HAP-1 (cell line): ENCODE measurements around the gene BCKDHB.

ENCODE experiments used
- DNase-seq, 2 experiments: peaks; one replicate each; pipeline ENCODE4 v3.0.0-alpha.2; 2016 to 2020; ENCODE audit warnings: low spot score in 2 of 2
- H3K27me3 ChIP-seq: fragments of 250-450 bp; sonication (Bioruptor Pico); 2 replicates; pipeline ENCODE4 v1.5.1; 2020; ENCODE audit warnings: low read depth, mild to moderate bottlenecking, moderate library complexity
- H3K36me3 ChIP-seq: fragments of 250-450 bp; sonication (Bioruptor Pico); replicated peaks from 2 replicates; pipeline ENCODE4 v1.5.1; 2020; ENCODE audit warnings: mild to moderate bottlenecking
- H3K4me1 ChIP-seq: fragments of 250-450 bp; sonication (Bioruptor Pico); 2 replicates; pipeline ENCODE4 v1.5.1; 2020; ENCODE audit warnings: mild to moderate bottlenecking
- H3K4me3 ChIP-seq: fragments of 250-450 bp; sonication (Bioruptor Pico); 2 replicates; pipeline ENCODE4 v1.5.1; 2020; ENCODE audit warnings: mild to moderate bottlenecking, moderate library complexity
- H3K9me3 ChIP-seq: fragments of 250-450 bp; sonication (Bioruptor Pico); 2 replicates; pipeline ENCODE4 v1.5.1; 2020; ENCODE audit warnings: mild to moderate bottlenecking, moderate library complexity
- in situ Hi-C: fragments of 300-500 bp; cut with MboI; formaldehyde crosslinking; loops from 3 replicates; pipeline ENCODE4 v1.14.3; 2020; ENCODE audit warnings: low sequenced_read_pairs, inconsistent platforms, mixed read lengths

BCKDHB gene

GRCh38 chr6:80129485-80129884 lies 23.0 kb downstream of the BCKDHB start:
- DNase-seq, result no peak
- Histone ChIP-seq H3K4me3 (no peak overlapping the region), H3K36me3 (no peaks in the 10 kb centered on the region), H3K4me1 (no peaks in the 10 kb centered on the region), H3K9me3 (no peaks in the 10 kb centered on the region), H3K27me3 (no peaks in the 10 kb centered on the region)
- in situ Hi-C loops, result no loop called here

DNA sequence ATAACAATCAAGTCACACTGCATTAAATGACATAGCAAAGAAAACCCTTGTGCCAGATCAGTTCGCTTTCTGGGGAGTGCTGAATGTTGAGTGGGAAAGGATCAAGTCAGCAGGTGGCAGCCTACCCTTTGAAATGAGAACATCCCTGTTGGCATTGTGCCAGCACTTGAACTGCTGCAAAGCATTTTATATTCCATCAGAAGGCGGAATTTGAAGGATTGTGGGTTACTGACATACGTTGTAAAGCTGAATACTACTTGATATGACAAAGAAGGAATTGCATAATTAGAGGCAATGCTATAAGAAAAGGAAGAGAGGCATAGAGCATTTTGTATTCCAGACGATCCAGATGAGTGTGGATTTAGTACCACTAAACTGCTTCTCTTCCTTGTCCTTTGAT lies 26.5 kb downstream of the BCKDHB start:
- Histone ChIP-seq H3K27me3 (no peaks in the 10 kb centered on the region), H3K9me3 (no peaks in the 10 kb centered on the region), H3K36me3 (no peaks in the 10 kb centered on the region), H3K4me3 (no peak overlapping the region), H3K4me1 (no peaks in the 10 kb centered on the region)
- in situ Hi-C loops, result no loop called here
- DNase-seq, result peak; percentile 44 to 71

DNA sequence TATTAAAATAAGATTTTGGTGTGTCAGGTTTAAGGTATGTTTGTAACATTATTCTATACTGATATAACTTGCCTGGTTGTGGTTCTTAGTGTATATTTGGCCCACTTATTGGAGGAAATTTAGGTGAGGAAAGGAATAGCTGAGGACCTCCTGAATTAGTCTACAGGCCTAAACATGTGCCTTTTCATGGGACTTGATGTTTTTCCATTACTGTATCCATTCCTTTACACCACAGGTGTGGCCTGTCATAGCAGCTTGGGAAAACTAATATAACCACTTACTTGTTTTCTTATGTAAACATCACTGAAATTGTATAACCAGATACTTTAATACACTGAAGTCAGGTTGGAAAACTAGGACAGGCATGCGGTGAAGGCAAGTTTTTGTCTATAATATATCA lies 27.6 kb downstream of the BCKDHB start:
- Histone ChIP-seq H3K4me3 (no peak overlapping the region), H3K27me3 (no peaks in the 10 kb centered on the region), H3K4me1 (no peaks in the 10 kb centered on the region), H3K9me3 (no peaks in the 10 kb centered on the region), H3K36me3 (no peaks in the 10 kb centered on the region)
- no peak for DNase-seq
- in situ Hi-C loops, result no loop called here

GRCh38 chr6:80142586-80142985 lies 36.1 kb downstream of the BCKDHB start:
- Histone ChIP-seq H3K36me3 (no peaks in the 10 kb centered on the region), H3K9me3 (no peaks in the 10 kb centered on the region), H3K4me3 (no peak overlapping the region), H3K4me1 (no peaks in the 10 kb centered on the region), H3K27me3 (no peaks in the 10 kb centered on the region)
- in situ Hi-C loops, result no loop called here
- peak in 1 of 2 experiments; percentile 7 for DNase-seq

- Histone ChIP-seq H3K27me3 (no peaks in the 10 kb centered on the region), H3K36me3 (no peaks in the 10 kb centered on the region), H3K4me1 (no peaks in the 10 kb centered on the region), H3K9me3 (no peaks in the 10 kb centered on the region), H3K4me3 (no peak overlapping the region)
- DNase-seq, result peak in 1 of 2 experiments; percentile 15
- in situ Hi-C loops, result no loop called here
These were observed 37.0 kb downstream of the BCKDHB start for GRCh38 chr6:80143419-80143937.

- no peak for DNase-seq
- Histone ChIP-seq H3K9me3 (no peaks in the 10 kb centered on the region), H3K36me3 (no peaks in the 10 kb centered on the region), H3K4me1 (no peaks in the 10 kb centered on the region), H3K4me3 (no peak overlapping the region), H3K27me3 (no peaks in the 10 kb centered on the region)
- in situ Hi-C loops, result no loop called here
These were observed 38.4 kb downstream of the BCKDHB start for GRCh38 chr6:80144753-80145315.

- Histone ChIP-seq H3K4me3 (no peak overlapping the region), H3K36me3 (no peaks in the 10 kb centered on the region), H3K4me1 (no peaks in the 10 kb centered on the region), H3K9me3 (no peaks in the 10 kb centered on the region), H3K27me3 (no peaks in the 10 kb centered on the region)
- DNase-seq, result no peak
- in situ Hi-C loops, result no loop called here
These were observed 39.0 kb downstream of the BCKDHB start for GRCh38 chr6:80145509-80145908.

GRCh38 chr6:80145921-80146320 lies 39.5 kb downstream of the BCKDHB start:
- no peaks in the 10 kb centered on the region for H3K36me3 ChIP-seq
- no peaks in the 10 kb centered on the region for H3K27me3 ChIP-seq
- H3K4me3 ChIP-seq, result no peak overlapping the region
- no peak for DNase-seq
- in situ Hi-C loops, result no loop called here
- H3K4me1 ChIP-seq, result no peaks in the 10 kb centered on the region
- H3K9me3 ChIP-seq, result no peaks in the 10 kb centered on the region

DNA sequence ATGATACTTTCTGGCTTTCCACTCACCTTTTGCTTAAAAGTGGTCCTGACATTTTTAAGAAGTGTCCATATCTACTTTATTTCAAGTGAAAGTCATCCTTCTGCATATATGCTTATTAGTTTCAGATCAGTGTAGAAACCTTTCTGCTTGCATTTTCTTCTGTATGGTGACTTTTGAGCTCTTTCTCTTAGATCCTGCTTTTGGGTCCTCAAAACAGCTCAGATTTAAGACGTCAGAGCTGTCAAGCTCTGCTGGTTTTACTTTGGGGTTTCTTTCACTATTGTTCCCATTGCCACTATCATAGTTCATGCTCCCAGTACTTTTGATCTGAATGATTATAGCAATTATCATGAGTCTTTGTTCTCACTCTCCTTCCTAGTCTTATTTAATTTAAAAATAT lies 41.7 kb downstream of the BCKDHB start:
- no peak for DNase-seq
- no peaks in the 10 kb centered on the region for H3K27me3 ChIP-seq
- H3K4me3 ChIP-seq, result no peak overlapping the region
- H3K4me1 ChIP-seq, result peaks cover 3% of the 10 kb centered on the region; the same call in 1 of the 2 replicates
- no peaks in the 10 kb centered on the region for H3K36me3 ChIP-seq
- H3K9me3 ChIP-seq, result no peaks in the 10 kb centered on the region; the same call in 1 of the 2 replicates
- in situ Hi-C loops, result no loop called here

- in situ Hi-C loops, result no loop called here
- Histone ChIP-seq H3K4me3 (no peak overlapping the region), H3K36me3 (no peaks in the 10 kb centered on the region), H3K9me3 (no peaks in the 10 kb centered on the region; the same call in 1 of the 2 replicates), H3K27me3 (no peaks in the 10 kb centered on the region), H3K4me1 (peaks cover 3% of the 10 kb centered on the region; the same call in 1 of the 2 replicates)
- peak in 1 of 2 experiments; percentile 9 for DNase-seq
These were observed 45.2 kb downstream of the BCKDHB start for GRCh38 chr6:80151635-80152034.

GRCh38 chr6:80154160-80154559 lies 47.7 kb downstream of the BCKDHB start:
- no peak for DNase-seq
- Histone ChIP-seq H3K9me3 (no peaks in the 10 kb centered on the region; the same call in 1 of the 2 replicates), H3K4me1 (peaks cover 3% of the 10 kb centered on the region; the same call in 1 of the 2 replicates), H3K36me3 (no peaks in the 10 kb centered on the region), H3K4me3 (no peak overlapping the region), H3K27me3 (no peaks in the 10 kb centered on the region)
- in situ Hi-C loops, result no loop called here

DNA sequence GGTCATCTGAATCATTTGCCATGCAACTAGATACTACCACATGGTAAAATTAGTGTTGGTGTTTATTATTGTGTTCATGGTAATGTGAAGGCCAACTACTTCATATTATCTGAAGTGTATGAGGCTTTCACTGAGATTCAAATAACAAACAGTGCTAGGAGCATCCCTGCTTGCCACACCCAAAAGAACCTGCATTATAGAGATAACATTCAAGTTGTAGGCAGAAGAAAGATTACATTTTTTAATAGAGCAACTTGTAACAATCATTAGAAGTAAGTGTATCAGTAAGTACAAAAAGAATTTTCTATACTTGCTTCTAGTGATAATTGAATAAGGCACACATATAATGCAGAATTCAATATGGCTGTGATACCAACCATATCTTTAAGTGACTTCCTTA lies 49.8 kb downstream of the BCKDHB start:
- Histone ChIP-seq H3K4me1 (peaks cover 3% of the 10 kb centered on the region; the same call in 1 of the 2 replicates), H3K36me3 (no peaks in the 10 kb centered on the region), H3K9me3 (no peaks in the 10 kb centered on the region; the same call in 1 of the 2 replicates), H3K27me3 (no peaks in the 10 kb centered on the region), H3K4me3 (no peak overlapping the region)
- in situ Hi-C loops, result no loop called here
- no peak for DNase-seq

- Histone ChIP-seq H3K4me3 (no peak overlapping the region), H3K4me1 (no peaks in the 10 kb centered on the region), H3K27me3 (no peaks in the 10 kb centered on the region), H3K36me3 (no peaks in the 10 kb centered on the region), H3K9me3 (no peaks in the 10 kb centered on the region)
- no peak for DNase-seq
- in situ Hi-C loops, result no loop called here
These were observed 52.1 kb downstream of the BCKDHB start for GRCh38 chr6:80158478-80158989.

DNA sequence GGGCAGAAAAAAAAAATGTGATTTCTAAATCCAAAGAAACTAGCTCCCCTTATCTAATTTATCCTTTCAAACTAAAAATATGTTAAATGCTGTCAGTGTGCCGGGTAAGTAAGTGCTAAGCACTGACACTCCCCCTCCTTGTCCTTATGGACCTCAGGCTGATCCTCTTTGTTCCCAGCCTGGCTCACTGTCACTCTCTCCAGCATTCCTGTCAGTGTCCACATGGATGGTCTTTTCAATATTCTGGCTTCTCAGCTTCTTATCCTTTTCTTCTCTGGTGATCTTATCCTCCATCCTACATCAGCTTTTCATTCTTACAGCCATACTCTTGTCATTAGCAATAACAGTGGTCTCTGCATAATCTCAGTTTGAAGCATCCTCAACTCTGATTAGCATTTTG lies 55.0 kb downstream of the BCKDHB start:
- Histone ChIP-seq H3K36me3 (no peaks in the 10 kb centered on the region), H3K4me3 (no peak overlapping the region), H3K9me3 (no peaks in the 10 kb centered on the region), H3K27me3 (no peaks in the 10 kb centered on the region), H3K4me1 (no peaks in the 10 kb centered on the region)
- no peak for DNase-seq
- in situ Hi-C loops, result no loop called here
